ENCODE measurements around the gene ESR1.
"Not testable (repeated sequence)": the region's sequence is repeated elsewhere in the genome, so short reads cannot be mapped to it uniquely, and the experiment has no call there.

The ESR1 gene

GRCh38 chr6:152122434-152122833 is 315.0 kb downstream of the ESR1 start:
- no peaks in the 10 kb centered on the region for H3K27me3 ChIP-seq (ENCODE audit: control insufficient read depth in 1 of 2, insufficient read depth in 2 of 2, low read length in 2 of 2)
- peaks cover 29% of the 10 kb centered on the region for H3K36me3 ChIP-seq (ENCODE audit: insufficient read depth, low read length)
- no peak overlapping the region for H3K27ac ChIP-seq (ENCODE audit: low read depth, low read length)
- H3K4me3 ChIP-seq (ENCODE audit: low read depth in 1 of 2, low read length in 2 of 2): no peak overlapping the region
- H3K9me3 ChIP-seq (ENCODE audit: low read length): no peaks in the 10 kb centered on the region
- peaks cover 3% of the 10 kb centered on the region for H3K4me1 ChIP-seq (ENCODE audit: insufficient read depth, low read length)
- no peak overlapping the region for H3K9ac ChIP-seq (ENCODE audit: low read length)

- Histone ChIP-seq H3K4me1 (ENCODE audit: insufficient read depth, low read length) (no peaks in the 10 kb centered on the region), H3K9me3 (ENCODE audit: low read length) (no peaks in the 10 kb centered on the region), H3K27ac (ENCODE audit: low read depth, low read length) (no peak overlapping the region), H3K4me3 (ENCODE audit: low read depth in 1 of 2, low read length in 2 of 2) (no peak overlapping the region), H3K9ac (ENCODE audit: low read length) (no peak overlapping the region), H3K27me3 (ENCODE audit: control insufficient read depth in 1 of 2, insufficient read depth in 2 of 2, low read length in 2 of 2) (no peaks in the 10 kb centered on the region), H3K36me3 (ENCODE audit: insufficient read depth, low read length) (peaks cover 32% of the 10 kb centered on the region)
These were observed 315.6 kb downstream of the ESR1 start for GRCh38 chr6:152123076-152123475.

GRCh38 chr6:152124429-152125074 is 317.1 kb downstream of the ESR1 start:
- Histone ChIP-seq H3K9ac (ENCODE audit: low read length) (no peak overlapping the region), H3K27me3 (ENCODE audit: control insufficient read depth in 1 of 2, insufficient read depth in 2 of 2, low read length in 2 of 2) (no peaks in the 10 kb centered on the region), H3K9me3 (ENCODE audit: low read length) (no peaks in the 10 kb centered on the region), H3K4me3 (ENCODE audit: low read depth in 1 of 2, low read length in 2 of 2) (no peak overlapping the region), H3K27ac (ENCODE audit: low read depth, low read length) (no peak overlapping the region), H3K36me3 (ENCODE audit: insufficient read depth, low read length) (peaks cover 40% of the 10 kb centered on the region), H3K4me1 (ENCODE audit: insufficient read depth, low read length) (no peaks in the 10 kb centered on the region)

GRCh38 chr6:152127432-152128165 is 320.1 kb downstream of the ESR1 start:
- Histone ChIP-seq H3K36me3 (ENCODE audit: insufficient read depth, low read length) (peaks cover 36% of the 10 kb centered on the region), H3K4me1 (ENCODE audit: insufficient read depth, low read length) (no peaks in the 10 kb centered on the region), H3K27me3 (ENCODE audit: control insufficient read depth in 1 of 2, insufficient read depth in 2 of 2, low read length in 2 of 2) (no peaks in the 10 kb centered on the region), H3K9ac (ENCODE audit: low read length) (no peak overlapping the region), H3K27ac (ENCODE audit: low read depth, low read length) (no peak overlapping the region), H3K9me3 (ENCODE audit: low read length) (no peaks in the 10 kb centered on the region), H3K4me3 (ENCODE audit: low read depth in 1 of 2, low read length in 2 of 2) (no peak overlapping the region)

GRCh38 chr6:152129691-152130151 is 322.2 kb downstream of the ESR1 start:
- H3K4me1 ChIP-seq (ENCODE audit: insufficient read depth, low read length): no peaks in the 10 kb centered on the region
- peaks cover 51% of the 10 kb centered on the region for H3K36me3 ChIP-seq (ENCODE audit: insufficient read depth, low read length)
- no peaks in the 10 kb centered on the region for H3K9me3 ChIP-seq (ENCODE audit: low read length)
- H3K9ac ChIP-seq (ENCODE audit: low read length): no peak overlapping the region
- H3K27ac ChIP-seq (ENCODE audit: low read depth, low read length): peak overlapping the region; percentile 36
- peak overlapping the region in 1 of 2 donors; percentile 37 for H3K4me3 ChIP-seq (ENCODE audit: low read depth in 1 of 2, low read length in 2 of 2)
- no peaks in the 10 kb centered on the region for H3K27me3 ChIP-seq (ENCODE audit: control insufficient read depth in 1 of 2, insufficient read depth in 2 of 2, low read length in 2 of 2)

DNA sequence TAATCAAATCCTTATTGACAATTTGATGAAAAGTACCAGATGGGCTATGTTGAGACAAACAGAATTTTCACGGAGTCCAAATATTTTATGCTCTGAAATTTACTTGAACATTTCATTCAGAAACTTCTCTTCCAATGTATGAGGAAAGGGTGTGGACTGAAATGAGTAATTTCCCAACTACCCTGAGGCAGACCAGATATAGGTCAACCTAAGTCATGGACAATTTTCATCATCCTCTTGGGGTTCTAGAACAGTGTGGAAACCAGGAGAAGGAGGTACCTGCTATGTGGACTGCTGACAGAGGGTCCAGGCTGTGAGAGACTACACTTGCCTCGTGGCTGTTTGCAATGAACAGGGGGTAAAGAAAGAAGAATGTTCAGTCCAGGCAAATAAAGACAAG is 323.0 kb downstream of the ESR1 start:
- Histone ChIP-seq H3K9ac (ENCODE audit: low read length) (no peak overlapping the region), H3K36me3 (ENCODE audit: insufficient read depth, low read length) (peaks cover 58% of the 10 kb centered on the region), H3K4me3 (ENCODE audit: low read depth in 1 of 2, low read length in 2 of 2) (no peak overlapping the region)

DNA sequence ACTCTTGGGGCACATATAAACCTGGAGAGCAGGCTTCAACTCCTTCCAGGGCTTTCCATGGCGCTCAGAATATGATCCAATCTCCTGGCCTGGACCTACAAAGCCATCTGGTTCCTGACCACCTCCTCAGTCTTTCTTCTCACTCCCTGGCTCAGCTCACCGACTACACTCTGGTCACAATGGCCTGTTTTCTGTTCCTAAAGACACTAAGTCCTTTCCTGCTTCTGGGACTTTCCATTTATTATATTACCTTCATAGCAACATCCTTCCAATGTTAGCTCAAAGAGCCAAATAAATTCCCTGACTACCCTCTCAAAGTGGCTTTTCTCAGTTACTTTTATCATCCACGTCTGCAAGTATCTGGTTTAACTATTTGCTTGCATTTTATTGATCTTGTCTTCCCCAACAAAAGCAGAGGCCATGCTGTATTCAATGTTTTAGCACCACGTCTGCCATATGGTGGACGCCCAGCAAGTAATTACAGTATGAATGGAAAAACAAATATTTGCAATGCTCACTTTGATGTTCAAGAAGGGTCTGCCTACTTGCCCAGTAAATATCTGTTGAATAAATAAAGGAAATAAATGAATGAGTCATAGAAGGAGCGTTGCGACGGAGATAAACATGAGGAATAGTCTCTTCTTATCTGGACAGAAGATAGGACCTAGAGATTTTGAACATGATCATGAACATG is 328.4 kb downstream of the ESR1 start:
- no peaks in the 10 kb centered on the region for H3K4me1 ChIP-seq (ENCODE audit: insufficient read depth, low read length)
- no peaks in the 10 kb centered on the region for H3K9me3 ChIP-seq (ENCODE audit: low read length)
- H3K27ac ChIP-seq (ENCODE audit: low read depth, low read length): no peak overlapping the region
- H3K4me3 ChIP-seq (ENCODE audit: low read depth in 1 of 2, low read length in 2 of 2): no peak overlapping the region
- peaks cover 66% of the 10 kb centered on the region for H3K36me3 ChIP-seq (ENCODE audit: insufficient read depth, low read length)
- H3K9ac ChIP-seq (ENCODE audit: low read length): no peak overlapping the region
- no peaks in the 10 kb centered on the region for H3K27me3 ChIP-seq (ENCODE audit: control insufficient read depth in 1 of 2, insufficient read depth in 2 of 2, low read length in 2 of 2)

More for the DNA sequence above, 323.0 kb downstream of the ESR1 start:
- no peak overlapping the region for H3K27ac ChIP-seq (ENCODE audit: low read depth, low read length)
- H3K4me1 ChIP-seq (ENCODE audit: insufficient read depth, low read length): no peaks in the 10 kb centered on the region
- H3K9me3 ChIP-seq (ENCODE audit: low read length): no peaks in the 10 kb centered on the region
- H3K27me3 ChIP-seq (ENCODE audit: control insufficient read depth in 1 of 2, insufficient read depth in 2 of 2, low read length in 2 of 2): no peaks in the 10 kb centered on the region

GRCh38 chr6:152136449-152136825 is 329.0 kb downstream of the ESR1 start:
- H3K9me3 ChIP-seq (ENCODE audit: low read length): no peaks in the 10 kb centered on the region

GRCh38 chr6:152138344-152138743 is 330.9 kb downstream of the ESR1 start:
- H3K27ac ChIP-seq (ENCODE audit: low read depth, low read length); H3K4me1 ChIP-seq (ENCODE audit: insufficient read depth, low read length); H3K9ac ChIP-seq (ENCODE audit: low read length); H3K4me3 ChIP-seq (ENCODE audit: low read depth in 1 of 2, low read length in 2 of 2); H3K27me3 ChIP-seq (ENCODE audit: control insufficient read depth in 1 of 2, insufficient read depth in 2 of 2, low read length in 2 of 2); H3K9me3 ChIP-seq (ENCODE audit: low read length): not testable (repeated sequence)
- H3K36me3 ChIP-seq (ENCODE audit: insufficient read depth, low read length): peaks cover 61% of the 10 kb centered on the region

More at GRCh38 chr6:152136449-152136825, 329.0 kb downstream of the ESR1 start:
- Histone ChIP-seq H3K9ac (ENCODE audit: low read length) (no peak overlapping the region), H3K4me3 (ENCODE audit: low read depth in 1 of 2, low read length in 2 of 2) (no peak overlapping the region), H3K4me1 (ENCODE audit: insufficient read depth, low read length) (no peaks in the 10 kb centered on the region), H3K36me3 (ENCODE audit: insufficient read depth, low read length) (peaks cover 70% of the 10 kb centered on the region), H3K27me3 (ENCODE audit: control insufficient read depth in 1 of 2, insufficient read depth in 2 of 2, low read length in 2 of 2) (no peaks in the 10 kb centered on the region), H3K27ac (ENCODE audit: low read depth, low read length) (no peak overlapping the region)

DNA sequence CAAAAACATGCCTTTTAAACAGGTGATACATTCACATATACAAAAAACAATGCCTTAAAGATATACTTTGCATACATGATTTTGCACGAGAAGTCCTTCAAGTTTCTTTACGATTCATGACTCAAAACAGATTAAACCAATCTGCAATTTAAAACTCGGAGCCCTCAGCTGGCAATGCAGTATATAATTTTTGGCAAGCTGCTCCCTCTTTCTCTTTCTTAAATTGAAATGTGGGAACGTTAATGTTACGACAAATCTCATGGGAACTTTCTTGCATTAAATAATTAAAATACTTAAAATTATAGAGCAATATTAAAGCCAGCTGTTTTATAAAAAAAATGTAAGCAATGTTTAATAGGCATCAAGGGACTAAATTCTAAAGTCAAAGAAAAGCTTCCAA is 334.6 kb downstream of the ESR1 start:
- Histone ChIP-seq H3K27ac (ENCODE audit: low read depth, low read length) (no peak overlapping the region), H3K36me3 (ENCODE audit: insufficient read depth, low read length) (peaks cover 50% of the 10 kb centered on the region), H3K9me3 (ENCODE audit: low read length) (no peaks in the 10 kb centered on the region), H3K27me3 (ENCODE audit: control insufficient read depth in 1 of 2, insufficient read depth in 2 of 2, low read length in 2 of 2) (no peaks in the 10 kb centered on the region), H3K4me1 (ENCODE audit: insufficient read depth, low read length) (no peaks in the 10 kb centered on the region), H3K4me3 (ENCODE audit: low read depth in 1 of 2, low read length in 2 of 2) (no peak overlapping the region), H3K9ac (ENCODE audit: low read length) (no peak overlapping the region)

- no peak overlapping the region for H3K9ac ChIP-seq (ENCODE audit: low read length)
- H3K27me3 ChIP-seq (ENCODE audit: control insufficient read depth in 1 of 2, insufficient read depth in 2 of 2, low read length in 2 of 2): no peaks in the 10 kb centered on the region
- no peaks in the 10 kb centered on the region for H3K9me3 ChIP-seq (ENCODE audit: low read length)
- no peak overlapping the region for H3K27ac ChIP-seq (ENCODE audit: low read depth, low read length)
- no peak overlapping the region for H3K4me3 ChIP-seq (ENCODE audit: low read depth in 1 of 2, low read length in 2 of 2)
- H3K4me1 ChIP-seq (ENCODE audit: insufficient read depth, low read length): no peaks in the 10 kb centered on the region
- H3K36me3 ChIP-seq (ENCODE audit: insufficient read depth, low read length): peaks cover 55% of the 10 kb centered on the region
These were observed 335.9 kb downstream of the ESR1 start for GRCh38 chr6:152143359-152143758.
